PFSK-1 (cell line): Measurements from ENCODE around the gene SRMS.

Experiments used
- FOXP2 ChIP-seq: optimal IDR thresholded peaks from 2 replicates; pipeline ENCODE3; 2011; ENCODE audit warnings: borderline replicate concordance, control low read depth, inconsistent platforms; ENCODE audit not compliant: insufficient read depth; ENCODE audit errors: extremely low read length, extremely low read depth
- POLR2AphosphoS5 ChIP-seq: IDR thresholded peaks from 2 replicates; pipeline ENCODE4 v1.6.1; 2012; ENCODE audit warnings: low read depth, mild to moderate bottlenecking, control low read depth, low read length, moderate library complexity
- SIN3A ChIP-seq: IDR thresholded peaks from 2 replicates; pipeline ENCODE4 v1.6.1; 2012; ENCODE audit warnings: mild to moderate bottlenecking, low read length, moderate library complexity, borderline replicate concordance; ENCODE audit not compliant: insufficient read depth
- TAF1 ChIP-seq: IDR thresholded peaks from 2 replicates; pipeline ENCODE4 v1.6.1; 2012; ENCODE audit warnings: low read length, control low read depth, borderline replicate concordance; ENCODE audit not compliant: insufficient read depth
- TF ChIP-seq, protein P1 (sequence below), 2 experiments: IDR thresholded peaks; 2 replicates each; pipeline versions ENCODE4 v1.6.1 to v1.8.0; 2011 to 2012; ENCODE audit warnings: low read depth in 2 of 2, low read length in 2 of 2, control low read depth in 1 of 2, inconsistent platforms in 1 of 2, mild to moderate bottlenecking in 1 of 2, moderate library complexity in 1 of 2; ENCODE audit not compliant: insufficient read depth in 1 of 2

SRMS gene

DNA sequence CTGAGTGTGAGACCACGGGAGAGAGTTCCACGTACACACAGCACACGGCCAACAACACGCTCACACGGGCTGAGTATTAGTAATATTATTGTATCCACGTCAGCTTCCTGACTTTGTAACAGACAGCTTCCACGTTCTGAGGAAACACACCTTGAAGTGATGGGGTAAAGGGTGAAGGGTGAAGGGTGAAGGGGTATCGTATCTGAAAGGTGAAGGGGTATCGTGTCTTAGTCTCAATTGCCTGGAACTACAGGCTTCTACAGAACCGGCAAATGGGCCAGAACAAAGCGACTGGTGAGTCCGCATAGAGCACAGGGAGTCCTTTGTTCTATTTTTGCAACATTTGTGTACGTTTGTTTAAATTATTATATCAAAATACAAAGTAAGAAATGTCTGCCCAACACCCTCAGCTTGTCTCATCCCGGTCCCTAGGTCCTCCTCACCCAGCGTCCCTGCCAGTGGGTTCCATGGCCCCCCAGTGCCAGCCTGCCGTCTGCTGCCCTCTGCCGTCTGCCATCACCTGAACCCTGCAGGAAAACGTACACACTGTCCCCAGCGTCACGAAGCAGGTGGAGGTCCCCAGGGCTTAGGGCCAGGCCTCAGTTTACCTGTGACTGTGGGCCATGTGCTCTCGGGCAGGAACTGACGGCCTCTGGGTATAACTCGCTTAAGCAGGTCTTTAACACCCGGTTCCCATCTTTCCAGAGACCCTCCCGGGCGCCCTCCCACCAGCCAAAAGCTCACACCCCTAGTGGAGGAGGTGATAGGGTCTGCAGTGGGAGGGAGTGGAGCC lies 30.9 kb upstream of the SRMS start:
- TF ChIP-seq TAF1, result no peak
- TF ChIP-seq SIN3A, result no peak
- no peak for TF ChIP-seq POLR2AphosphoS5
- TF ChIP-seq, protein P1, sequence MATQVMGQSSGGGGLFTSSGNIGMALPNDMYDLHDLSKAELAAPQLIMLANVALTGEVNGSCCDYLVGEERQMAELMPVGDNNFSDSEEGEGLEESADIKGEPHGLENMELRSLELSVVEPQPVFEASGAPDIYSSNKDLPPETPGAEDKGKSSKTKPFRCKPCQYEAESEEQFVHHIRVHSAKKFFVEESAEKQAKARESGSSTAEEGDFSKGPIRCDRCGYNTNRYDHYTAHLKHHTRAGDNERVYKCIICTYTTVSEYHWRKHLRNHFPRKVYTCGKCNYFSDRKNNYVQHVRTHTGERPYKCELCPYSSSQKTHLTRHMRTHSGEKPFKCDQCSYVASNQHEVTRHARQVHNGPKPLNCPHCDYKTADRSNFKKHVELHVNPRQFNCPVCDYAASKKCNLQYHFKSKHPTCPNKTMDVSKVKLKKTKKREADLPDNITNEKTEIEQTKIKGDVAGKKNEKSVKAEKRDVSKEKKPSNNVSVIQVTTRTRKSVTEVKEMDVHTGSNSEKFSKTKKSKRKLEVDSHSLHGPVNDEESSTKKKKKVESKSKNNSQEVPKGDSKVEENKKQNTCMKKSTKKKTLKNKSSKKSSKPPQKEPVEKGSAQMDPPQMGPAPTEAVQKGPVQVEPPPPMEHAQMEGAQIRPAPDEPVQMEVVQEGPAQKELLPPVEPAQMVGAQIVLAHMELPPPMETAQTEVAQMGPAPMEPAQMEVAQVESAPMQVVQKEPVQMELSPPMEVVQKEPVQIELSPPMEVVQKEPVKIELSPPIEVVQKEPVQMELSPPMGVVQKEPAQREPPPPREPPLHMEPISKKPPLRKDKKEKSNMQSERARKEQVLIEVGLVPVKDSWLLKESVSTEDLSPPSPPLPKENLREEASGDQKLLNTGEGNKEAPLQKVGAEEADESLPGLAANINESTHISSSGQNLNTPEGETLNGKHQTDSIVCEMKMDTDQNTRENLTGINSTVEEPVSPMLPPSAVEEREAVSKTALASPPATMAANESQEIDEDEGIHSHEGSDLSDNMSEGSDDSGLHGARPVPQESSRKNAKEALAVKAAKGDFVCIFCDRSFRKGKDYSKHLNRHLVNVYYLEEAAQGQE (IDR thresholded peaks at IDR 0.05; ENCODE audit: insufficient read depth in 1 of 2, low read depth in 2 of 2, low read length in 2 of 2), result no peak
- TF ChIP-seq FOXP2, result no peak

DNA sequence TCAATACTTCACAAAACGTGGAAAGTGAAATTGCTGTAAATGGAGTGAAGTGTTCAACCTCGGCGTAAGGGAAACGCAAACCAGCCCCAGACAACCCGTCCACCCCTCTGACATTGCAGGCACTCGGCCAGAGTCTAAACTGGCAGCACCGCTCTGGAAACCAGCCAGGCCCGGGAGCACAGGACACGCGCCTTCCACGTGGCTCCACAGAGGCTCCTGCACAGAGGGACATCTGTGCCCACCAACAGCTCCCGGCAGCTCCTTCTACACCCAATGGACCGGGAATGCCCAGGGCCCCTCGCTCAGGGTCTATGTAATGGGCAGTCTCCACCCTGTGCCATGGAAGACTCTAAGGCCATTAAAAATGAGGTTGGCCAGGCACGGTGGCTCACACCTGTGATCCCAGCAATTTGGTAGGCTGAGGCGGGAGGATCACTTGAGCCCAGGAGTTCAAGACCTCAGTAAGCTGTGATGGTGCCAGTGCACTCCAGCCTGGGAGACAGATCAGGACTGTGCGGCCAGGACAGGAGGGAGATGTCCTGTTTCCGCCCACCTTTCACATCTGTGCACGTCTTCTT lies 29.9 kb upstream of the SRMS start:
- TF ChIP-seq, protein P1 (IDR thresholded peaks at IDR 0.05; ENCODE audit: insufficient read depth in 1 of 2, low read depth in 2 of 2, low read length in 2 of 2), result no peak
- TF ChIP-seq POLR2AphosphoS5 (no peak), TAF1 (no peak), FOXP2 (no peak), SIN3A (no peak)

DNA sequence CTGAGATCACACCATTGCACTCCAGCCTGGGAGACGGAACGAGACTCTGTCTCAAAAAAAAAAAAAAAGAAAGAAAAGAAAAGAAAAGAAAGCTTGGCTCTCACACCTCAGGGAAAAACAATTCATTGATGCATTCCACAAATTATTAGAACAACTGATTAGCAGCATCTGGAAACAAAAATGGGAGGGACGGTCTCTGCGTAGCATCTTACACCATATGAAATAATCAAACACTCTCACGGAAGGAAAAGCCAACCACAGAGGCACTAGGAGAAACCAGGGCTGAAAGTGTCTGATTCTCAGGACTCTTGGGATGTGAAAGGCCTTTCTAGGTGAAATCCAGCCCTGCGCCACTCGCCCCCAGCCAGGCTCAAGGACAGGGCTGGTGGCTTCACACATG lies 28.8 kb upstream of the SRMS start:
- TF ChIP-seq TAF1 (no peak), FOXP2 (no peak), POLR2AphosphoS5 (no peak), SIN3A (no peak)
- TF ChIP-seq, protein P1 (IDR thresholded peaks at IDR 0.05; ENCODE audit: insufficient read depth in 1 of 2, low read depth in 2 of 2, low read length in 2 of 2), result no peak

DNA sequence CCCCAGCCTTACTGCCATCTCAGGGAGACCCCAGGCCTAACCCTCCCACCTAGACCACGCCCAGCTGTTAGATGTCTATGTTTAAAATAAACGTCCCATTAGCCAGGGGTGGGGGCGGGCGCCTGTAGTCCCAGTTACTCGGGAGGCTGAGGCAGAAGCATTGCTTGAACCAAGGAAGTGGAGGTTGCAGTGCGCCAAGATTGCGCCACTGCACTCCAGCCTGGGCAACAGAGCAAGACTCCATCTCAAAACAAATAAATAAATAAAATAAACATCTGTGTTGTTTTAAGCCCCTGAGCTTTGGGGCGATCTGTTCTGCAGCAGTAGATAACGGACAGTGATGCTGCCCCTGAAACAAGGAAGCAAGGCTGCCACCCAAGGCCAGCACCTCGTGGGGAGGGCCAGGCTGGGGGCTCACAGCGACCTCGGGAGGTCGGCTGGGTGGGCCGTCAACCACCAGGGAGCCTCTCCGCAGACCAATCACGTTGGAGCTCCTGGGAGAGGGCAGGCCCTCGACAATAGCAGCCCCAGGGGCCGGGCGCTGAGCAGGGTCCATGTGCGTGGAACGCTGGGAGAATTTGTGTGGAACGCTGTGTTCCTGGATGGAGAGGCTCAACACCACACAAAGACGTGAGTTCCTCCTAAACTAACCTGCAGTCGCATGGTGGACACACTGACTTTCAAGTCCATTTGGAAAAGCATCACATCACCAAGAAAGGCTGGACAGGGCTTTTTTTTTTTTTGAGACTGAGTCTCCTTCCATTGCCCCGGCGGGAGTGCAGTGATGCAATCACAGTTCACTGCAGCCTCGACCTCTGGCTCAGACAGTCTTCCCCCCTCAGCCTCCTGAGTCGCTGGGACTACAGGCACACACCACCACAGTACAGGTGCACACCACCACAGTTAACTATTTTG lies 27.5 kb upstream of the SRMS start:
- TF ChIP-seq, protein P1 (IDR thresholded peaks at IDR 0.05; ENCODE audit: insufficient read depth in 1 of 2, low read depth in 2 of 2, low read length in 2 of 2), result no peak
- no peak for TF ChIP-seq POLR2AphosphoS5
- no peak for TF ChIP-seq SIN3A
- TF ChIP-seq TAF1, result no peak
- TF ChIP-seq FOXP2, result no peak
